HG03025 (cell line): Measurements from ENCODE around the gene RNF32.

ENCODE experiments used
- ATAC-seq: cut with Tn5 transposase; IDR thresholded peaks from one replicate; pipeline ENCODE4 v1.9.1; 2021; ENCODE audit warnings: mild to moderate bottlenecking, moderate library complexity; ENCODE audit not compliant: unreplicated experiment, low FRiP score

Gene RNF32

GRCh38 chr7:156725936-156726335 lies 85.4 kb downstream of the RNF32 start:
- ATAC-seq = no peak
